CD14-positive monocyte (primary cell): ENCODE results near the gene DYRK1A. TPM values are rescaled to one million over a fixed set of nuclear protein-coding genes. Genes with fewer than 3 reads are reported as not detected.

Experiments
- DNase-seq, 3 donors: peaks; one replicate each; pipeline ENCODE4 v3.0.0-alpha.2; 2011 to 2022
- H2AFZ ChIP-seq: 2 replicates; pipeline ENCODE4 v1.6.0; 2012; ENCODE audit warnings: mild to moderate bottlenecking, low read depth, low read length, inconsistent platforms; ENCODE audit not compliant: insufficient read depth, poor library complexity, severe bottlenecking
- H3K27ac ChIP-seq, 2 donors: 1 replicate in 1 of 2; 2 replicates in 1 of 2; pipeline ENCODE4 v1.5.1; 2012 to 2013; ENCODE audit warnings: low read length in 2 of 2, control low read depth in 1 of 2, inconsistent platforms in 1 of 2, low read depth in 1 of 2, mild to moderate bottlenecking in 1 of 2
- H3K27me3 ChIP-seq, 2 donors: one replicate each; pipeline versions ENCODE4 v1.6.0 to v1.6.1; 2011 to 2013; ENCODE audit warnings: low read length in 2 of 2; ENCODE audit not compliant: control insufficient read depth in 2 of 2, insufficient read depth in 2 of 2
- H3K36me3 ChIP-seq, 2 donors: replicated peaks in 1 of 2; 1 replicate in 1 of 2; 2 replicates in 1 of 2; pipeline versions ENCODE4 v1.5.1 to v1.6.1; 2012 to 2013; ENCODE audit warnings: low read length in 2 of 2, control low read depth in 1 of 2, inconsistent platforms in 1 of 2, mild to moderate bottlenecking in 1 of 2; ENCODE audit not compliant: insufficient read depth in 2 of 2, control insufficient read depth in 1 of 2
- H3K4me1 ChIP-seq, 2 donors: 1 replicate in 1 of 2; 2 replicates in 1 of 2; pipeline versions ENCODE4 v1.5.1 to v1.6.1; 2012 to 2013; ENCODE audit warnings: low read length in 2 of 2, control low read depth in 1 of 2, inconsistent platforms in 1 of 2, mild to moderate bottlenecking in 1 of 2, moderate library complexity in 1 of 2; ENCODE audit not compliant: insufficient read depth in 2 of 2, control insufficient read depth in 1 of 2
- H3K4me2 ChIP-seq: replicated peaks from 2 replicates; pipeline ENCODE3; 2012; ENCODE audit warnings: low read length, moderate library complexity, mild to moderate bottlenecking; ENCODE audit not compliant: poor library complexity, severe bottlenecking; ENCODE audit errors: extremely low read depth
- H3K4me3 ChIP-seq, 3 experiments: fragments of 200-600 bp in 1 of 3; sonication (generic) in 1 of 3; replicated peaks in 1 of 3; 1 replicate in 2 of 3; 2 replicates in 1 of 3; pipeline ENCODE4 v1.5.1; 2011 to 2013; ENCODE audit warnings: low read length in 3 of 3, mild to moderate bottlenecking in 3 of 3, control low read depth in 2 of 3, low read depth in 2 of 3, inconsistent platforms in 1 of 3, moderate library complexity in 1 of 3
- H3K79me2 ChIP-seq: 2 replicates; pipeline ENCODE4 v1.6.0; 2012; ENCODE audit warnings: mild to moderate bottlenecking, control low read depth, inconsistent platforms, low read length, moderate library complexity; ENCODE audit not compliant: insufficient read depth
- H3K9ac ChIP-seq: 2 replicates; pipeline ENCODE4 v1.6.0; 2017; ENCODE audit warnings: low read length, mild to moderate bottlenecking; ENCODE audit not compliant: insufficient read depth, poor library complexity, severe bottlenecking
- H3K9me3 ChIP-seq, 2 donors: replicated peaks in 1 of 2; 1 replicate in 1 of 2; 2 replicates in 1 of 2; pipeline versions ENCODE4 v1.5.1 to v1.6.1; 2012 to 2013; ENCODE audit warnings: low read length in 2 of 2, control low read depth in 1 of 2; ENCODE audit not compliant: control insufficient read depth in 1 of 2, insufficient read depth in 1 of 2
- H4K20me1 ChIP-seq: 2 replicates; pipeline ENCODE4 v1.6.0; 2012; ENCODE audit warnings: mild to moderate bottlenecking, low read length, control low read depth, moderate library complexity; ENCODE audit not compliant: insufficient read depth
- H3K27ac Mint-ChIP-seq, 7 donors: one replicate each; pipeline ENCODE4 v1.8.0; 2020; ENCODE audit warnings: mild to moderate bottlenecking in 7 of 7, mixed read lengths in 7 of 7, moderate library complexity in 6 of 7, inconsistent platforms in 2 of 7
- H3K27me3 Mint-ChIP-seq, 3 donors: one replicate each; pipeline ENCODE4 v1.8.0; 2021 to 2022; ENCODE audit warnings: low read depth in 3 of 3, mild to moderate bottlenecking in 3 of 3, mixed read lengths in 3 of 3, moderate library complexity in 3 of 3, inconsistent platforms in 1 of 3
- H3K36me3 Mint-ChIP-seq, 2 donors: one replicate each; pipeline ENCODE4 v1.8.0; 2020; ENCODE audit warnings: mixed read lengths in 2 of 2, inconsistent platforms in 1 of 2, mild to moderate bottlenecking in 1 of 2
- H3K4me1 Mint-ChIP-seq: one replicate; pipeline ENCODE4 v1.8.0; 2020; ENCODE audit warnings: mild to moderate bottlenecking, mixed read lengths
- H3K4me3 Mint-ChIP-seq, 2 donors: one replicate each; pipeline ENCODE4 v1.8.0; 2020; ENCODE audit warnings: mild to moderate bottlenecking in 2 of 2, mixed read lengths in 2 of 2, moderate library complexity in 1 of 2
- H3K9me3 Mint-ChIP-seq, 7 donors: one replicate each; pipeline ENCODE4 v1.8.0; 2020 to 2022; ENCODE audit warnings: mixed read lengths in 7 of 7, mild to moderate bottlenecking in 6 of 7, moderate library complexity in 6 of 7, inconsistent platforms in 2 of 7
- WGBS: methylation state at CpG from one replicate; pipeline ENCODE4 v1.1.5; 2013; ENCODE audit warnings: missing lambda C conversion rate; ENCODE audit not compliant: insufficient coverage; 5-methylcytosine and 5-hydroxymethylcytosine counted together
- intact Hi-C, 2 donors: fragments of 100-400 bp; cut with micrococcal nuclease; formaldehyde crosslinking; loops; one replicate each; pipeline versions ENCODE4 v1.15.0 to v1.15.1; 2023
- polyA plus RNA-seq, 3 donors: library from polyadenylated mRNA; depleted of rRNA in 1 of 3; unstranded in 2 of 3; stranded (reverse) in 1 of 3; fragments of 300-500 nt in 2 of 3; fragments of >200 nt in 1 of 3; fragmentation: Illumina TruSeq in 2 of 3; gene quantifications; 1 replicate in 2 of 3; 2 replicates in 1 of 3; pipeline ENCODE4 v1.2.3, GENCODE V29; 2012 to 2021
- TF ChIP-seq, protein P1 (sequence below): fragments of 200-600 bp; IDR thresholded peaks from one replicate; pipeline ENCODE4 v1.8.0; 2022; ENCODE audit warnings: antibody characterized with exemption, mild to moderate bottlenecking

The DYRK1A gene
- polyA plus RNA-seq, 3 donors: 1.8 to 53.5 (median 2.4) TPM

DNA sequence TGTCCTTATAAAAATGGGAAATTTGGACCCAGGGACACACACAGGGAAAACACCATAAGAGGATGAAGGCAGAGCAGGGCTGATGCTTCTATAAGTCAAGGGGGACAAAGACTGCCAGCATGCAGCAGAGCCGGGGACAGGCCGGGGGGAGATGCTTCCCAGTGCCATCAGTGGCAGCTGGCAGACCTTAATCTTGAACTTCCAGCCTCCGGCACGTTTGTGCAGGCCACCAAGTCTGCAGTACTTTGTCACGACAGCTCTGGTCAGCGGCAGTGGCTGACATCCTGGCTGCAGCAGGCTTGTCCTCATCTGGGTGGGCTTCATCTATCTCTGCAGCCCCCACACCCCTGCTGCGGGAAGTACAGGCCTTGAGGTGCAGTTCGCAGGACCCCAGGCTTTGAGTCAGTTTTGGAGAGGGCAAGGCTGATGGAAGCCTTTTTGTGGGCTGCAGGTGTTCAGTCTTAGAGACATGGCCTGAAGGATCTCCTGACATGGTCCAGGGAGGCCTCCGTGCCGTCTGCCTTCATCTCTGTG lies 186.0 kb downstream of the DYRK1A start:
- 97% methylated on average over 8 of the region's 10 CpGs for WGBS
- no peak for DNase-seq

DNA sequence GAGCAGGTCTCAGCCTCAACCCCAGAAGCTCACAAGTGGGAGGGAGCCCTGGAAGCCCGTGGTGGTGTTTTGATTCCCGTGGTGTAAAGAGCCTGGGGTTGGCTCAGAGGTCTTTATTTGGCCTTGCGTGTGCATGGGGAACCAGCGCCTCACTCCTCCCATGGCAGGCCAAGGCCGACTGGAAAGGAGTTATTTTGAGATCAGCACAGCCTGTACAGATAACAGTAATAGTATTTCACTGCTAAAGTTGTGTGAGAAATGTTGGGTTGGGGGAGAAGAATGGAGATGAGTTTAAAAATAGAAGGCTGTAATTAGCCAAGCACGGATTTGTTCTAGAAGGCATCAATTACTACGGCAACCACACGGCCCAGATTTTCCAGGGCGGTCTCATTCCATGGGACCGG lies 186.5 kb downstream of the DYRK1A start:
- H3K27me3 ChIP-seq: no peaks in the 10 kb centered on the region
- peaks cover 4 to 7% (median 4%) of the 10 kb centered on the region in 3 donors for H3K27me3 Mint-ChIP-seq
- intact Hi-C loops: loop anchor here in 1 of 2 donors (10.0 kb wide), 1 partner anchor 328 kb away; no protein-coding TSS in a partner anchor
- no peak overlapping the region for H3K9ac ChIP-seq
- no peak for DNase-seq
- peaks cover 0 to 8% (median 2%) of the 10 kb centered on the region in 7 donors for H3K9me3 Mint-ChIP-seq
- no peak overlapping the region for H3K4me2 ChIP-seq
- H3K9me3 ChIP-seq: no peaks in the 10 kb centered on the region
- no peaks in the 10 kb centered on the region for H3K4me1 Mint-ChIP-seq
- H3K27ac ChIP-seq: no peak overlapping the region
- H3K4me3 Mint-ChIP-seq: no peak overlapping the region
- 93% methylated on average over 5 of the region's 10 CpGs for WGBS
- H3K36me3 ChIP-seq: no peaks in the 10 kb centered on the region
- no peak overlapping the region for H3K4me3 ChIP-seq
- TF ChIP-seq, protein P1, sequence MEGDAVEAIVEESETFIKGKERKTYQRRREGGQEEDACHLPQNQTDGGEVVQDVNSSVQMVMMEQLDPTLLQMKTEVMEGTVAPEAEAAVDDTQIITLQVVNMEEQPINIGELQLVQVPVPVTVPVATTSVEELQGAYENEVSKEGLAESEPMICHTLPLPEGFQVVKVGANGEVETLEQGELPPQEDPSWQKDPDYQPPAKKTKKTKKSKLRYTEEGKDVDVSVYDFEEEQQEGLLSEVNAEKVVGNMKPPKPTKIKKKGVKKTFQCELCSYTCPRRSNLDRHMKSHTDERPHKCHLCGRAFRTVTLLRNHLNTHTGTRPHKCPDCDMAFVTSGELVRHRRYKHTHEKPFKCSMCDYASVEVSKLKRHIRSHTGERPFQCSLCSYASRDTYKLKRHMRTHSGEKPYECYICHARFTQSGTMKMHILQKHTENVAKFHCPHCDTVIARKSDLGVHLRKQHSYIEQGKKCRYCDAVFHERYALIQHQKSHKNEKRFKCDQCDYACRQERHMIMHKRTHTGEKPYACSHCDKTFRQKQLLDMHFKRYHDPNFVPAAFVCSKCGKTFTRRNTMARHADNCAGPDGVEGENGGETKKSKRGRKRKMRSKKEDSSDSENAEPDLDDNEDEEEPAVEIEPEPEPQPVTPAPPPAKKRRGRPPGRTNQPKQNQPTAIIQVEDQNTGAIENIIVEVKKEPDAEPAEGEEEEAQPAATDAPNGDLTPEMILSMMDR: no peak
- no peak overlapping the region for H2AFZ ChIP-seq
- no peaks in the 10 kb centered on the region for H3K79me2 ChIP-seq
- H3K36me3 Mint-ChIP-seq: no peaks in the 10 kb centered on the region
- H3K4me1 ChIP-seq: no peaks in the 10 kb centered on the region
- no peak overlapping the region for H3K27ac Mint-ChIP-seq
- H4K20me1 ChIP-seq: no peaks in the 10 kb centered on the region

More for the DNA sequence above, 186.0 kb downstream of the DYRK1A start:
- Histone ChIP-seq H3K4me1 (no peaks in the 10 kb centered on the region), H3K4me3 (no peak overlapping the region), H3K9ac (no peak overlapping the region), H3K4me2 (no peak overlapping the region), H3K27me3 (no peaks in the 10 kb centered on the region), H4K20me1 (no peaks in the 10 kb centered on the region), H3K9me3 (no peaks in the 10 kb centered on the region), H3K79me2 (no peaks in the 10 kb centered on the region), H3K36me3 (no peaks in the 10 kb centered on the region), H3K27ac (no peak overlapping the region), H2AFZ (no peak overlapping the region)
- Mint-ChIP-seq H3K9me3 (peaks cover 0 to 8% (median 2%) of the 10 kb centered on the region in 7 donors), H3K36me3 (no peaks in the 10 kb centered on the region), H3K27me3 (peaks cover 3 to 7% (median 4%) of the 10 kb centered on the region in 3 donors), H3K4me1 (peaks cover 1% of the 10 kb centered on the region), H3K4me3 (no peak overlapping the region), H3K27ac (peak overlapping the region in 1 of 7 donors; percentile 50)
- intact Hi-C loops: loop anchor here in 1 of 2 donors (10.0 kb wide), 1 partner anchor 328 kb away; no protein-coding TSS in a partner anchor
- TF ChIP-seq, protein P1: no peak
